Stomach (tissue), 9 donors: Measurements from ENCODE around the gene MYO5B. TPM values are rescaled to one million over a fixed set of nuclear protein-coding genes. Genes with fewer than 3 reads are reported as not detected.
A peak's percentile ranks its signal among the peaks of the same experiment; 100 is the strongest.

ENCODE experiments used
- DNase-seq, 2 donors: peaks; one replicate each; pipeline versions ENCODE4 v3.0.0 to v3.0.0-alpha.2; 2013 to 2019
- H3K27ac ChIP-seq, 5 donors: fragments of 200-600 bp in 4 of 5; sonication (generic) in 4 of 5; one replicate each; pipeline ENCODE4 v1.5.1; 2013 to 2019; ENCODE audit warnings: mild to moderate bottlenecking in 1 of 5, moderate library complexity in 1 of 5
- H3K27me3 ChIP-seq, 3 donors: fragments of 200-600 bp; sonication (generic); one replicate each; pipeline ENCODE4 v1.5.1; 2017 to 2019; ENCODE audit warnings: mixed run types in 1 of 3
- H3K36me3 ChIP-seq, 4 donors: fragments of 200-600 bp; sonication (generic); 1 replicate in 3 of 4; 2 replicates in 1 of 4; pipeline ENCODE4 v1.5.1; 2016 to 2019
- H3K4me1 ChIP-seq, 4 donors: fragments of 200-600 bp; sonication (generic); one replicate each; pipeline ENCODE4 v1.5.1; 2016 to 2019
- H3K4me3 ChIP-seq, 4 donors: fragments of 200-600 bp; sonication (generic) in 3 of 4; one replicate each; pipeline ENCODE4 v1.5.1; 2016 to 2019; ENCODE audit warnings: mild to moderate bottlenecking in 1 of 4
- H3K9me3 ChIP-seq, 4 donors: fragments of 200-600 bp; sonication (generic); one replicate each; pipeline ENCODE4 v1.5.1; 2016 to 2019
- CTCF ChIP-seq, 7 experiments: fragments of 450-650 bp in 4 of 7; fragments of 200-600 bp in 3 of 7; sonication (generic) in 3 of 7; IDR thresholded peaks; one replicate each; pipeline ENCODE4 v1.5.1; 2016 to 2019; ENCODE audit warnings: antibody characterized with exemption in 7 of 7, control low read depth in 2 of 7, mild to moderate bottlenecking in 1 of 7
- EP300 ChIP-seq: sonication (generic); formaldehyde crosslinking; IDR thresholded peaks from one replicate; pipeline ENCODE4 v1.6.1; 2017; ENCODE audit warnings: antibody characterized with exemption
- POLR2A ChIP-seq, 4 donors: fragments of 450-650 bp; IDR thresholded peaks; one replicate each; pipeline ENCODE4 v1.6.1; 2016; ENCODE audit warnings: antibody characterized with exemption in 4 of 4, control low read depth in 2 of 4, mild to moderate bottlenecking in 1 of 4, moderate library complexity in 1 of 4
- POLR2AphosphoS5 ChIP-seq, 3 donors: sonication (generic); formaldehyde crosslinking; IDR thresholded peaks; one replicate each; pipeline ENCODE4 v1.6.1; 2016; ENCODE audit warnings: antibody characterized with exemption in 3 of 3
- WGBS, 5 donors: extraction: QIAGEN DNeasy Blood & Tissue Kit in 3 of 5; methylation state at CpG; one replicate each; pipeline versions ENCODE4 v1.1.5 to v1.1.7; 2013 to 2018; 5-methylcytosine and 5-hydroxymethylcytosine counted together
- intact Hi-C: fragments of 100-400 bp; cut with DNase I; formaldehyde crosslinking; loops from one replicate; pipeline ENCODE4 v1.15.1; 2023; ENCODE audit warnings: low total_unique reads
- polyA plus RNA-seq, 3 donors: library from polyadenylated mRNA; stranded (reverse); fragments of 200-250 nt; gene quantifications; one replicate each; pipeline ENCODE4 v1.2.3, GENCODE V29; 2013
- total RNA-seq, 5 donors: library from RNA; depleted of rRNA; stranded (reverse); fragments of >200 nt; gene quantifications; one replicate each; pipeline versions ENCODE4 v1.1.0 to v1.2.3, GENCODE V29; 2014 to 2016
- donor health status: healthy with polysubstance abuse.
- donor health status: Bipolar disorder and iron deficiency.
- donor health status: healthy.

Gene MYO5B
- total and polyA plus RNA-seq, 8 donors = 13.6 to 224 (median 33.7) TPM

GRCh38 chr18:49944663-49945062 lies 250.3 kb downstream of the MYO5B start:
- no peak overlapping the region for H3K4me3 ChIP-seq
- H3K4me1 ChIP-seq = no peaks in the 10 kb centered on the region
- no peak for TF ChIP-seq POLR2A (IDR thresholded peaks at IDR 0.05)
- no peak for TF ChIP-seq POLR2AphosphoS5 (IDR thresholded peaks at IDR 0.05)
- no peak for TF ChIP-seq EP300
- TF ChIP-seq CTCF (IDR thresholded peaks at IDR 0.05) = no peak
- H3K36me3 ChIP-seq = no peaks in the 10 kb centered on the region
- no peaks in the 10 kb centered on the region for H3K9me3 ChIP-seq
- no peaks in the 10 kb centered on the region for H3K27me3 ChIP-seq
- DNase-seq = peak in 1 of 2 donors; percentile 51
- WGBS, 5 donors = 65 to 76% (median 69%) methylated on average over 8 of the region's 8 CpGs
- intact Hi-C loops = no loop called here
- no peak overlapping the region for H3K27ac ChIP-seq

- H3K27me3 ChIP-seq = no peaks in the 10 kb centered on the region
- 80 to 94% (median 91%) methylated on average over 4 of the region's 4 CpGs for WGBS, 5 donors
- H3K4me1 ChIP-seq = no peaks in the 10 kb centered on the region
Measured at GRCh38 chr18:49936821-49937220, 258.1 kb downstream of the MYO5B start.

GRCh38 chr18:49935215-49935614 lies 259.7 kb downstream of the MYO5B start:
- TF ChIP-seq EP300 = no peak
- TF ChIP-seq POLR2AphosphoS5 (IDR thresholded peaks at IDR 0.05) = no peak
- TF ChIP-seq POLR2A (IDR thresholded peaks at IDR 0.05) = no peak
- TF ChIP-seq CTCF (IDR thresholded peaks at IDR 0.05) = no peak
- no peak overlapping the region for H3K27ac ChIP-seq
- WGBS, 5 donors = 64 to 92% (median 79%) methylated on average over 4 of the region's 4 CpGs

More at GRCh38 chr18:49936821-49937220, 258.1 kb downstream of the MYO5B start:
- no peak for DNase-seq
- H3K36me3 ChIP-seq = peaks cover 0 to 27% (median 21%) of the 10 kb centered on the region in 4 donors
- no peaks in the 10 kb centered on the region for H3K9me3 ChIP-seq
- no peak overlapping the region for H3K4me3 ChIP-seq
- intact Hi-C loops = no loop called here
- TF ChIP-seq POLR2AphosphoS5 (IDR thresholded peaks at IDR 0.05) = no peak
- no peak for TF ChIP-seq POLR2A (IDR thresholded peaks at IDR 0.05)
- no peak overlapping the region for H3K27ac ChIP-seq

GRCh38 chr18:49934457-49934856 lies 260.5 kb downstream of the MYO5B start:
- no peaks in the 10 kb centered on the region for H3K9me3 ChIP-seq
- H3K27me3 ChIP-seq = no peaks in the 10 kb centered on the region
- intact Hi-C loops = no loop called here
- no peak overlapping the region for H3K4me3 ChIP-seq
- no peak for DNase-seq
- H3K4me1 ChIP-seq = no peaks in the 10 kb centered on the region
- H3K36me3 ChIP-seq = peaks cover 0 to 33% (median 22%) of the 10 kb centered on the region in 4 donors
- 60 to 95% (median 74%) methylated on average over 2 of the region's 2 CpGs for WGBS, 5 donors
- TF ChIP-seq POLR2A (IDR thresholded peaks at IDR 0.05) (no peak), EP300 (no peak), CTCF (IDR thresholded peaks at IDR 0.05) (no peak), POLR2AphosphoS5 (IDR thresholded peaks at IDR 0.05) (no peak)
- no peak overlapping the region for H3K27ac ChIP-seq

More at GRCh38 chr18:49935215-49935614, 259.7 kb downstream of the MYO5B start:
- peaks cover 0 to 27% (median 21%) of the 10 kb centered on the region in 4 donors for H3K36me3 ChIP-seq
- H3K27me3 ChIP-seq = no peaks in the 10 kb centered on the region
- no peaks in the 10 kb centered on the region for H3K4me1 ChIP-seq
- H3K4me3 ChIP-seq = no peak overlapping the region
- no peak for DNase-seq
- H3K9me3 ChIP-seq = no peaks in the 10 kb centered on the region
- intact Hi-C loops = no loop called here

- DNase-seq = no peak
- Histone ChIP-seq H3K4me3 (no peak overlapping the region), H3K27me3 (no peaks in the 10 kb centered on the region), H3K9me3 (no peaks in the 10 kb centered on the region), H3K4me1 (no peaks in the 10 kb centered on the region), H3K36me3 (peaks cover 0 to 34% (median 26%) of the 10 kb centered on the region in 4 donors), H3K27ac (no peak overlapping the region)
- 78 to 93% (median 90%) methylated on average over 3 of the region's 3 CpGs for WGBS, 5 donors
- no peak for TF ChIP-seq POLR2A (IDR thresholded peaks at IDR 0.05)
- TF ChIP-seq CTCF (IDR thresholded peaks at IDR 0.05) = no peak
- TF ChIP-seq POLR2AphosphoS5 (IDR thresholded peaks at IDR 0.05) = no peak
- no peak for TF ChIP-seq EP300
- intact Hi-C loops = no loop called here
Measured at GRCh38 chr18:49933530-49934128, 261.3 kb downstream of the MYO5B start.
